ENCODE data around the gene NGDN. TPM values are rescaled to one million over a fixed set of nuclear protein-coding genes. Genes with fewer than 3 reads are reported as not detected.

The NGDN gene
- total and polyA plus RNA-seq, 2 donors (not counting 3 experiments of a cell fraction or from before 2014, with no cell fraction given): 25.6 to 36.5 TPM

DNA sequence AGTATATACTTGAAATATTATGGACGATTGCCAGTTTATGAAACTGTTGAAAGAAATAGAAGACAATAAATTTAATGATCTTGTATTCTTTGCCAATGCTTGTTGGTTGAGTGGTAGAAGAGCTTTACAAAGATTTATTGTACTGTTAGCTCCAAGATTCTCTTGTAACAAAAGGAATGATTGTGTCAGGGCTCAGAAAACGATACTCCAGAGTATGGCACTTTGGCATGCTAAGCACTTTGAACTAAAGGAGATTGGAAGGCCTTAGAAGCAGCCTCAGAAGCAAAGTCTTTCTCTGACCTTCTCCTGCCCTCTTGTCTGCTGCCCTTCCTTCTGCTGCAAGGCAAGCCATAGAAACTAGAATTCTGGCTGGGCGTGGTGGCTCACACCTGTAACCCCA lies 4.2 kb upstream of the NGDN start:
- FAIRE-seq: no peak
- Histone ChIP-seq H3K4me1 (ENCODE audit: control insufficient read depth, extremely low read depth, insufficient read depth, low read length) (peaks cover 2% of the 10 kb centered on the region), H3K79me2 (ENCODE audit: control insufficient read depth, insufficient read depth, low read length) (peaks cover 7% of the 10 kb centered on the region), H3K4me3 (replicated peaks in 1 of 3; ENCODE audit: insufficient read depth in 1 of 3, low read depth in 1 of 3, low read length in 3 of 3) (no peak overlapping the region), H3K9ac (replicated peaks; ENCODE audit: extremely low read depth, insufficient read depth, low read length) (no peak overlapping the region), H4K20me1 (replicated peaks; ENCODE audit: control insufficient read depth, extremely low read depth, insufficient read depth, low read length) (no peaks in the 10 kb centered on the region), H3K9me3 (replicated peaks; ENCODE audit: control insufficient read depth, insufficient read depth, low read length) (no peaks in the 10 kb centered on the region), H3K36me3 (ENCODE audit: control insufficient read depth in 2 of 2, extremely low read depth in 1 of 2, insufficient read depth in 2 of 2, low read length in 2 of 2) (no peaks in the 10 kb centered on the region), H2AFZ (ENCODE audit: low read depth, low read length) (no peak overlapping the region), H3K9me1 (replicated peaks; ENCODE audit: control insufficient read depth, extremely low read depth, insufficient read depth, low read length) (no peaks in the 10 kb centered on the region), H3K27me3 (ENCODE audit: control insufficient read depth in 2 of 2, insufficient read depth in 2 of 2, low read length in 2 of 2) (no peaks in the 10 kb centered on the region), H3K4me2 (ENCODE audit: insufficient read depth, low read length) (no peak overlapping the region), H3K27ac (ENCODE audit: insufficient read depth, low read depth, low read length) (no peak overlapping the region)
- no peak for DNase-seq (ENCODE audit: low read depth, low spot score)
- no peak for TF ChIP-seq GATA2 (IDR thresholded peaks at IDR 0.05; ENCODE audit: insufficient read depth, insufficient read length, low read depth, low read length)
- TF ChIP-seq POLR2AphosphoS5 (IDR thresholded peaks at IDR 0.05; ENCODE audit: insufficient read depth, low read depth, low read length): no peak
- TF ChIP-seq EZH2 (IDR thresholded peaks at IDR 0.05; ENCODE audit: borderline replicate concordance, low read depth, low read length, severe bottlenecking): no peak
- TF ChIP-seq JUN (IDR thresholded peaks at IDR 0.05; ENCODE audit: borderline replicate concordance, insufficient read depth, insufficient read length, low read depth): no peak
- no peak for TF ChIP-seq MYC (IDR thresholded peaks at IDR 0.05; ENCODE audit: low read depth, low read length)
- TF ChIP-seq, protein P1, sequence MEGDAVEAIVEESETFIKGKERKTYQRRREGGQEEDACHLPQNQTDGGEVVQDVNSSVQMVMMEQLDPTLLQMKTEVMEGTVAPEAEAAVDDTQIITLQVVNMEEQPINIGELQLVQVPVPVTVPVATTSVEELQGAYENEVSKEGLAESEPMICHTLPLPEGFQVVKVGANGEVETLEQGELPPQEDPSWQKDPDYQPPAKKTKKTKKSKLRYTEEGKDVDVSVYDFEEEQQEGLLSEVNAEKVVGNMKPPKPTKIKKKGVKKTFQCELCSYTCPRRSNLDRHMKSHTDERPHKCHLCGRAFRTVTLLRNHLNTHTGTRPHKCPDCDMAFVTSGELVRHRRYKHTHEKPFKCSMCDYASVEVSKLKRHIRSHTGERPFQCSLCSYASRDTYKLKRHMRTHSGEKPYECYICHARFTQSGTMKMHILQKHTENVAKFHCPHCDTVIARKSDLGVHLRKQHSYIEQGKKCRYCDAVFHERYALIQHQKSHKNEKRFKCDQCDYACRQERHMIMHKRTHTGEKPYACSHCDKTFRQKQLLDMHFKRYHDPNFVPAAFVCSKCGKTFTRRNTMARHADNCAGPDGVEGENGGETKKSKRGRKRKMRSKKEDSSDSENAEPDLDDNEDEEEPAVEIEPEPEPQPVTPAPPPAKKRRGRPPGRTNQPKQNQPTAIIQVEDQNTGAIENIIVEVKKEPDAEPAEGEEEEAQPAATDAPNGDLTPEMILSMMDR (IDR thresholded peaks at IDR 0.05; ENCODE audit: extremely low read depth in 1 of 2, insufficient read depth in 1 of 2, low read depth in 1 of 2, low read length in 2 of 2): no peak
- TF ChIP-seq, protein P2, sequence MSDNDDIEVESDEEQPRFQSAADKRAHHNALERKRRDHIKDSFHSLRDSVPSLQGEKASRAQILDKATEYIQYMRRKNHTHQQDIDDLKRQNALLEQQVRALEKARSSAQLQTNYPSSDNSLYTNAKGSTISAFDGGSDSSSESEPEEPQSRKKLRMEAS (IDR thresholded peaks at IDR 0.05; ENCODE audit: insufficient read depth, insufficient read length): no peak
- TF ChIP-seq POLR2A (IDR thresholded peaks at IDR 0.05; ENCODE audit: low read depth, low read length): no peak
- no peak for TF ChIP-seq FOS (IDR thresholded peaks at IDR 0.05; ENCODE audit: borderline replicate concordance, insufficient read depth, low read length)
- intact Hi-C loops (cut with micrococcal nuclease): no loop called here
- no TSS peak for BruUV-seq (replicated peaks)
- ChIA-PET CTCF (interaction anchor here (1.2 kb wide), 1 partner anchor 11 kb away, joined by 3 read pairs; no protein-coding TSS in a partner anchor), POLR2A (no interaction called here)
- dilution Hi-C loops (cut with MboI; ENCODE audit: extremely low pct_ligation_motif_present, low sequenced_read_pairs): no loop called here
